HepG2 (cell line): ENCODE results near the gene DPYD. TPM values are rescaled to one million over a fixed set of nuclear protein-coding genes. Genes with fewer than 3 reads are reported as not detected.

Source experiments
- ATAC-seq: fragments of 200-7000 bp; cut with Tn5 transposase; 3 replicates; pipeline ENCODE4 v1.9.1; 2020; ENCODE audit warnings: mild to moderate bottlenecking, moderate library complexity
- BruUV-seq: library from RNA; stranded (reverse); fragments of 400-500 nt; replicated peaks from 2 replicates; lab custom pipeline; 2021; lab: Mats Ljungman, UMichigan
- CTCF ChIA-PET: fragments of 300-600 bp; formaldehyde crosslinking; extraction: SDS; loops from one replicate; lab custom pipeline; 2021; ENCODE audit warnings: low total read pairs, inconsistent platforms, low intra/inter-chr PET ratio; lab: Yijun Ruan, JAX
- POLR2A ChIA-PET: fragments of 350-600 bp; sonication (Branson Sonifier 250); formaldehyde crosslinking; loops from one replicate; lab custom pipeline; 2020; ENCODE audit warnings: antibody characterized with exemption, inconsistent platforms; lab: Yijun Ruan, JAX
- DNase-seq: peaks from one replicate; pipeline ENCODE4 v3.0.0-alpha.2; 2015; ENCODE audit warnings: low spot score
- FAIRE-seq: peaks from 3 replicates; lab custom pipeline; 2011; peaks lifted over from hg19 to GRCh38; lab: Jason Lieb, UNC
- H2AFZ ChIP-seq: one replicate; pipeline ENCODE4 v1.6.1; 2011; ENCODE audit warnings: low read length, inconsistent platforms
- H3K27ac ChIP-seq: fragments of 300-600 bp; 3 replicates; pipeline ENCODE4 v1.8.0; 2011; ENCODE audit warnings: mixed run types, mild to moderate bottlenecking, mixed read lengths, low read length, inconsistent platforms; ENCODE audit not compliant: insufficient read depth; ENCODE audit errors: extremely low read length
- H3K27me3 ChIP-seq, 2 experiments: fragments of 200-600 bp in 1 of 2; 2 replicates in 1 of 2; 3 replicates in 1 of 2; pipeline versions ENCODE4 v1.6.0 to v1.8.0; 2011; ENCODE audit warnings: low read length in 2 of 2, mild to moderate bottlenecking in 2 of 2, moderate library complexity in 2 of 2, inconsistent platforms in 1 of 2; ENCODE audit not compliant: insufficient read depth in 2 of 2, control insufficient read depth in 1 of 2
- H3K36me3 ChIP-seq, 2 experiments: fragments of 200-600 bp in 1 of 2; replicated peaks in 1 of 2; 2 replicates in 1 of 2; 3 replicates in 1 of 2; pipeline versions ENCODE4 v1.5.1 to v1.8.0; 2011; ENCODE audit warnings: low read length in 2 of 2, inconsistent platforms in 1 of 2; ENCODE audit not compliant: insufficient read depth in 2 of 2, control insufficient read depth in 1 of 2
- H3K4me1 ChIP-seq: 2 replicates; pipeline ENCODE4 v1.5.1; 2012; ENCODE audit warnings: low read length, inconsistent platforms; ENCODE audit not compliant: insufficient read depth
- H3K4me2 ChIP-seq: 2 replicates; pipeline ENCODE4 v1.6.0; 2011; ENCODE audit warnings: low read depth, low read length, inconsistent platforms
- H3K4me3 ChIP-seq, 3 experiments: fragments of 200-600 bp in 1 of 3; sonication (generic), shearing (Covaris generic) in 1 of 3; replicated peaks in 1 of 3; 2 replicates each; pipeline ENCODE4 v1.5.1; 2011 to 2016; ENCODE audit warnings: low read length in 3 of 3, inconsistent platforms in 2 of 3, low read depth in 2 of 3, mild to moderate bottlenecking in 2 of 3, control low read depth in 1 of 3, mixed read lengths in 1 of 3; ENCODE audit not compliant: insufficient read depth in 1 of 3
- H3K79me2 ChIP-seq: one replicate; pipeline ENCODE4 v1.6.1; 2011; ENCODE audit warnings: low read length, inconsistent platforms; ENCODE audit not compliant: insufficient read depth
- H3K9ac ChIP-seq: 2 replicates; pipeline ENCODE4 v1.6.0; 2011; ENCODE audit warnings: mild to moderate bottlenecking, low read depth, low read length, inconsistent platforms; ENCODE audit not compliant: insufficient read depth
- H3K9me3 ChIP-seq: 2 replicates; pipeline ENCODE4 v1.5.1; 2012; ENCODE audit warnings: mild to moderate bottlenecking, low read length
- H4K20me1 ChIP-seq: 2 replicates; pipeline ENCODE4 v1.6.0; 2011; ENCODE audit warnings: inconsistent platforms, mild to moderate bottlenecking, low read length, moderate library complexity; ENCODE audit not compliant: insufficient read depth
- ERF ChIP-seq: IDR thresholded peaks from 2 replicates; pipeline ENCODE4 v1.6.1; 2018; ENCODE audit warnings: missing biosample characterization, missing genetic modification reagents
- FOSL2 ChIP-seq: sonication (generic); formaldehyde crosslinking; IDR thresholded peaks from 2 replicates; pipeline ENCODE4 v1.4.0; 2020; ENCODE audit warnings: missing genetic modification reagents
- SNRNP70 ChIP-seq: fragments of 200-400 bp; formaldehyde crosslinking; IDR thresholded peaks from 2 replicates; pipeline ENCODE4 v1.6.1; 2017; ENCODE audit warnings: mild to moderate bottlenecking, low read depth, low read length, moderate library complexity
- TCF7L2 ChIP-seq: IDR thresholded peaks from 2 replicates; pipeline ENCODE4 v1.6.1; 2011; ENCODE audit warnings: mild to moderate bottlenecking, low read depth, low read length, moderate library complexity
- YEATS4 ChIP-seq: sonication (generic); formaldehyde crosslinking; IDR thresholded peaks from 2 replicates; pipeline ENCODE4 v1.4.0; 2020; ENCODE audit warnings: missing genetic modification reagents, borderline replicate concordance
- ZNF138 ChIP-seq: sonication (generic); formaldehyde crosslinking; IDR thresholded peaks from 2 replicates; pipeline ENCODE4 v1.5.0; 2020; ENCODE audit warnings: mild to moderate bottlenecking, low read depth, missing genetic modification reagents
- ZNF329 ChIP-seq: sonication (generic); formaldehyde crosslinking; IDR thresholded peaks from 2 replicates; pipeline ENCODE4 v1.9.0; 2021; ENCODE audit warnings: low read depth, mild to moderate bottlenecking, missing genetic modification reagents
- ZNF367 ChIP-seq: sonication (generic); formaldehyde crosslinking; IDR thresholded peaks from 2 replicates; pipeline ENCODE4 v1.4.0; 2020; ENCODE audit warnings: missing genetic modification reagents, borderline replicate concordance
- WGBS: methylation state at CpG from one replicate; pipeline ENCODE4 v1.1.6; 2017; ENCODE audit warnings: low lambda C conversion rate; 5-methylcytosine and 5-hydroxymethylcytosine counted together
- in situ Hi-C: cut with HindIII; loops from 2 replicates; pipeline ENCODE4 v1.10.0; 2017; ENCODE audit warnings: low pct_unique_long_range_greater_than_20kb; ENCODE audit not compliant: extremely low pct_ligation_motif_present
- intact Hi-C: fragments of 100-400 bp; cut with micrococcal nuclease; formaldehyde crosslinking; loops from one replicate; pipeline ENCODE4 v1.10.0; 2022; ENCODE audit not compliant: unreplicated experiment
- polyA plus RNA-seq, 8 experiments: library from polyadenylated mRNA; depleted of rRNA in 3 of 8; stranded (reverse) in 7 of 8; unstranded in 1 of 8; fragments of >200 nt; fragmentation: Illumina TruSeq in 4 of 8; extraction: Trizol in 4 of 8; gene quantifications; 2 replicates each; pipeline versions ENCODE4 v1.2.1 to v1.2.3, GENCODE V29; 2011 to 2016; ENCODE audit warnings: low read depth in 4 of 8, missing spikeins in 1 of 8, mixed read lengths in 1 of 8; ENCODE audit not compliant: insufficient read depth in 1 of 8
- total RNA-seq, 5 experiments: library from RNA; depleted of rRNA; stranded (reverse); fragments of >200 nt; fragmentation: Illumina TruSeq; extraction: Trizol; gene quantifications; 2 replicates each; pipeline ENCODE4 v1.2.3, GENCODE V29; 2016; ENCODE audit warnings: low read depth in 1 of 5
- TF ChIP-seq, protein P1 (sequence below): sonication (generic); formaldehyde crosslinking; IDR thresholded peaks from 2 replicates; pipeline ENCODE4 v1.5.0; 2020; ENCODE audit warnings: mild to moderate bottlenecking, missing genetic modification reagents
- TF ChIP-seq, protein P2 (sequence below): sonication (generic); formaldehyde crosslinking; IDR thresholded peaks from 2 replicates; pipeline ENCODE4 v1.5.0; 2020; ENCODE audit warnings: mild to moderate bottlenecking, missing genetic modification reagents
- TF ChIP-seq, protein P3 (sequence below): sonication (generic); formaldehyde crosslinking; IDR thresholded peaks from 2 replicates; pipeline ENCODE4 v1.5.0; 2020; ENCODE audit warnings: mild to moderate bottlenecking, missing genetic modification reagents
- TF ChIP-seq, protein P4 (sequence below): sonication (generic); formaldehyde crosslinking; IDR thresholded peaks from 2 replicates; pipeline ENCODE4 v1.4.0; 2020; ENCODE audit warnings: missing genetic modification reagents, borderline replicate concordance

The DPYD gene
- total and polyA plus RNA-seq, 2 of the 13 experiments (the other 11 are each of a cell fraction or from before 2014, with no cell fraction given) = 1.3 to 3.4 TPM

DNA sequence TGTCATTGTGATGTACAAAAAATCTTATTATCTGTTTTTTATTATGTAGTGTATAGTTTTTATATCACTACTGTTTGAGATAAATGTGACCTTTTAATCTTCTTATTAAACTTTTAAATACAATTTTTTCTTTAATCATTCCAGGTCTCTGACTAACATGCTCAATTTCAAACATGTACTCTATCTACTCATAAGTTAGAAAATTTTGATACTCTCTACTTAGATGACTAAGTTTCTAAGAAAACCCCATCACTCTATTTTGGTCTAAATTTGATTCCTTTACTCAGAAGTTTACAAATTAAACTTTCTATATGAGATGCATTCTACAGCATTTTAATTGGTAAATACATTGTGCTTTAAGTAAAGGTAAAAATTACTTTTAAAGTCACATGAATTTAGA is 655.2 kb downstream of the DPYD start:
- Histone ChIP-seq H3K36me3 (no peaks in the 10 kb centered on the region), H3K4me3 (no peak overlapping the region), H3K9me3 (peaks cover 22% of the 10 kb centered on the region), H3K9ac (no peak overlapping the region), H3K79me2 (no peaks in the 10 kb centered on the region), H4K20me1 (no peaks in the 10 kb centered on the region), H3K4me2 (no peak overlapping the region), H3K27ac (no peak overlapping the region), H2AFZ (no peak overlapping the region), H3K27me3 (no peaks in the 10 kb centered on the region), H3K4me1 (no peaks in the 10 kb centered on the region)
- DNase-seq (no peak), ATAC-seq (no peak), FAIRE-seq (no peak)
- POLR2A ChIA-PET = no interaction called here
- CTCF ChIA-PET = no interaction called here
- in situ Hi-C loops (no loop called here), intact Hi-C loops (no loop called here)
- no TSS peak for BruUV-seq
- TF ChIP-seq, protein P1, sequence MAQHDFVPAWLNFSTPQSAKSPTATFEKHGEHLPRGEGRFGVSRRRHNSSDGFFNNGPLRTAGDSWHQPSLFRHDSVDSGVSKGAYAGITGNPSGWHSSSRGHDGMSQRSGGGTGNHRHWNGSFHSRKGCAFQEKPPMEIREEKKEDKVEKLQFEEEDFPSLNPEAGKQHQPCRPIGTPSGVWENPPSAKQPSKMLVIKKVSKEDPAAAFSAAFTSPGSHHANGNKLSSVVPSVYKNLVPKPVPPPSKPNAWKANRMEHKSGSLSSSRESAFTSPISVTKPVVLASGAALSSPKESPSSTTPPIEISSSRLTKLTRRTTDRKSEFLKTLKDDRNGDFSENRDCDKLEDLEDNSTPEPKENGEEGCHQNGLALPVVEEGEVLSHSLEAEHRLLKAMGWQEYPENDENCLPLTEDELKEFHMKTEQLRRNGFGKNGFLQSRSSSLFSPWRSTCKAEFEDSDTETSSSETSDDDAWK (CRISPR knock-in tag) = no peak
- TF ChIP-seq SNRNP70 (no peak), ERF (CRISPR knock-in tag) (no peak)

DNA sequence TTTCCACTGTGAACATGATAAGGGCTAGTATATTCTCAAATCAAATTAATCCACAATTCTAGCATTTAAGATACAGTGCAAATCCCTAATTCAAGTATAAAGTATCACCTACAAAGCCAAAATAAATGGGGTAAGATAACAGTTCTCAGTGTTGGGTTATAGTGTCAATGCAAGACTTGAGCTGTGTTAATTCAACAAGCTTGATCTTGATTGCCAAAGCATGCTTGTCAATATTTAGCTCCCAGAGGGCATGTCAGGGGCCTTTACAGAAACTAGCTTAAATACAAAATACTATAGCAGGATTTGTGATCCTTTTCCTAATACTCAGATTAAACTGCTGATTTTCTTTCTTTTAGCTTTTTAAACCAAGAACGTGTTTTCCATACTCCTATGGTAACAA is 658.0 kb downstream of the DPYD start:
- no peak overlapping the region for H3K4me2 ChIP-seq
- no peaks in the 10 kb centered on the region for H3K36me3 ChIP-seq
- H4K20me1 ChIP-seq = no peaks in the 10 kb centered on the region
- no peaks in the 10 kb centered on the region for H3K27me3 ChIP-seq
- H3K79me2 ChIP-seq = no peaks in the 10 kb centered on the region
- intact Hi-C loops (no loop called here), in situ Hi-C loops (no loop called here)
- H3K4me1 ChIP-seq = no peaks in the 10 kb centered on the region
- CTCF ChIA-PET = no interaction called here
- no peak for DNase-seq
- no peak overlapping the region for H3K27ac ChIP-seq
- H3K9ac ChIP-seq = no peak overlapping the region
- no peak overlapping the region for H3K4me3 ChIP-seq
- ATAC-seq = no peak
- no peak overlapping the region for H2AFZ ChIP-seq
- peaks cover 5% of the 10 kb centered on the region for H3K9me3 ChIP-seq
- no peak for FAIRE-seq
- BruUV-seq = no TSS peak
- 37% methylated on average over 1 of the region's 1 CpG for WGBS
- POLR2A ChIA-PET = no interaction called here
- TF ChIP-seq, protein P2, sequence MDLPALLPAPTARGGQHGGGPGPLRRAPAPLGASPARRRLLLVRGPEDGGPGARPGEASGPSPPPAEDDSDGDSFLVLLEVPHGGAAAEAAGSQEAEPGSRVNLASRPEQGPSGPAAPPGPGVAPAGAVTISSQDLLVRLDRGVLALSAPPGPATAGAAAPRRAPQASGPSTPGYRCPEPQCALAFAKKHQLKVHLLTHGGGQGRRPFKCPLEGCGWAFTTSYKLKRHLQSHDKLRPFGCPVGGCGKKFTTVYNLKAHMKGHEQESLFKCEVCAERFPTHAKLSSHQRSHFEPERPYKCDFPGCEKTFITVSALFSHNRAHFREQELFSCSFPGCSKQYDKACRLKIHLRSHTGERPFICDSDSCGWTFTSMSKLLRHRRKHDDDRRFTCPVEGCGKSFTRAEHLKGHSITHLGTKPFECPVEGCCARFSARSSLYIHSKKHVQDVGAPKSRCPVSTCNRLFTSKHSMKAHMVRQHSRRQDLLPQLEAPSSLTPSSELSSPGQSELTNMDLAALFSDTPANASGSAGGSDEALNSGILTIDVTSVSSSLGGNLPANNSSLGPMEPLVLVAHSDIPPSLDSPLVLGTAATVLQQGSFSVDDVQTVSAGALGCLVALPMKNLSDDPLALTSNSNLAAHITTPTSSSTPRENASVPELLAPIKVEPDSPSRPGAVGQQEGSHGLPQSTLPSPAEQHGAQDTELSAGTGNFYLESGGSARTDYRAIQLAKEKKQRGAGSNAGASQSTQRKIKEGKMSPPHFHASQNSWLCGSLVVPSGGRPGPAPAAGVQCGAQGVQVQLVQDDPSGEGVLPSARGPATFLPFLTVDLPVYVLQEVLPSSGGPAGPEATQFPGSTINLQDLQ = no peak
- no peak for TF ChIP-seq ZNF138 (CRISPR knock-in tag)
- no peak for TF ChIP-seq ZNF329 (CRISPR knock-in tag)
- TF ChIP-seq, protein P3, sequence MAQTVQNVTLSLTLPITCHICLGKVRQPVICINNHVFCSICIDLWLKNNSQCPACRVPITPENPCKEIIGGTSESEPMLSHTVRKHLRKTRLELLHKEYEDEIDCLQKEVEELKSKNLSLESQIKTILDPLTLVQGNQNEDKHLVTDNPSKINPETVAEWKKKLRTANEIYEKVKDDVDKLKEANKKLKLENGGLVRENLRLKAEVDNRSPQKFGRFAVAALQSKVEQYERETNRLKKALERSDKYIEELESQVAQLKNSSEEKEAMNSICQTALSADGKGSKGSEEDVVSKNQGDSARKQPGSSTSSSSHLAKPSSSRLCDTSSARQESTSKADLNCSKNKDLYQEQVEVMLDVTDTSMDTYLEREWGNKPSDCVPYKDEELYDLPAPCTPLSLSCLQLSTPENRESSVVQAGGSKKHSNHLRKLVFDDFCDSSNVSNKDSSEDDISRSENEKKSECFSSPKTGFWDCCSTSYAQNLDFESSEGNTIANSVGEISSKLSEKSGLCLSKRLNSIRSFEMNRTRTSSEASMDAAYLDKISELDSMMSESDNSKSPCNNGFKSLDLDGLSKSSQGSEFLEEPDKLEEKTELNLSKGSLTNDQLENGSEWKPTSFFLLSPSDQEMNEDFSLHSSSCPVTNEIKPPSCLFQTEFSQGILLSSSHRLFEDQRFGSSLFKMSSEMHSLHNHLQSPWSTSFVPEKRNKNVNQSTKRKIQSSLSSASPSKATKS = no peak
- no peak for TF ChIP-seq FOSL2 (CRISPR knock-in tag)
- no peak for TF ChIP-seq YEATS4 (CRISPR knock-in tag)
- no peak for TF ChIP-seq ZNF367 (CRISPR knock-in tag)
- TF ChIP-seq, protein P4, sequence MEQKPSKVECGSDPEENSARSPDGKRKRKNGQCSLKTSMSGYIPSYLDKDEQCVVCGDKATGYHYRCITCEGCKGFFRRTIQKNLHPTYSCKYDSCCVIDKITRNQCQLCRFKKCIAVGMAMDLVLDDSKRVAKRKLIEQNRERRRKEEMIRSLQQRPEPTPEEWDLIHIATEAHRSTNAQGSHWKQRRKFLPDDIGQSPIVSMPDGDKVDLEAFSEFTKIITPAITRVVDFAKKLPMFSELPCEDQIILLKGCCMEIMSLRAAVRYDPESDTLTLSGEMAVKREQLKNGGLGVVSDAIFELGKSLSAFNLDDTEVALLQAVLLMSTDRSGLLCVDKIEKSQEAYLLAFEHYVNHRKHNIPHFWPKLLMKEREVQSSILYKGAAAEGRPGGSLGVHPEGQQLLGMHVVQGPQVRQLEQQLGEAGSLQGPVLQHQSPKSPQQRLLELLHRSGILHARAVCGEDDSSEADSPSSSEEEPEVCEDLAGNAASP (CRISPR knock-in tag) = no peak
- TF ChIP-seq TCF7L2 = no peak
